AG04450 (cell line): ENCODE data around the gene XKR3. TPM values are rescaled to one million over a fixed set of nuclear protein-coding genes. Genes with fewer than 3 reads are reported as not detected.

ENCODE experiments used
- CTCF ChIA-PET: fragments of 300-600, 350-600 bp; formaldehyde crosslinking; extraction: SDS; loops from one replicate; lab custom pipeline; 2022; ENCODE audit warnings: antibody characterized with exemption, inconsistent platforms; lab: Charles Lee
- POLR2A ChIA-PET: fragments of 350-600 bp; formaldehyde crosslinking; extraction: SDS; loops from one replicate; lab custom pipeline; 2021; ENCODE audit warnings: antibody characterized with exemption, inconsistent platforms; lab: Yijun Ruan, JAX
- DNase-seq: peaks from one replicate; pipeline ENCODE4 v3.0.0-alpha.2; 2011; ENCODE audit warnings: low read depth, low spot score
- H3K27ac ChIP-seq: one replicate; pipeline ENCODE4 v1.5.1; 2012; ENCODE audit warnings: low read depth, low read length, control low read depth
- H3K27me3 ChIP-seq: one replicate; pipeline ENCODE4 v1.6.0; 2012; ENCODE audit warnings: low read length; ENCODE audit not compliant: control insufficient read depth, insufficient read depth
- H3K4me3 ChIP-seq: 2 replicates; pipeline ENCODE4 v1.5.1; 2011; ENCODE audit warnings: mild to moderate bottlenecking, low read depth, low read length, control low read depth
- H3K9me3 ChIP-seq: 2 replicates; pipeline ENCODE4 v1.5.1; 2012; ENCODE audit warnings: low read length; ENCODE audit not compliant: control insufficient read depth, insufficient read depth
- polyA plus RNA-seq: library from polyadenylated mRNA; depleted of rRNA; stranded (reverse); fragments of >200 nt; gene quantifications from 2 replicates; pipeline ENCODE4 v1.2.3, GENCODE V29; 2011
- TF ChIP-seq, protein P1 (sequence below): IDR thresholded peaks from 2 replicates; pipeline ENCODE4 v1.5.1; 2011; ENCODE audit warnings: low read depth, low read length, control low read depth, inconsistent platforms

The XKR3 gene
- polyA plus RNA-seq, 1 experiment, result not detected

DNA sequence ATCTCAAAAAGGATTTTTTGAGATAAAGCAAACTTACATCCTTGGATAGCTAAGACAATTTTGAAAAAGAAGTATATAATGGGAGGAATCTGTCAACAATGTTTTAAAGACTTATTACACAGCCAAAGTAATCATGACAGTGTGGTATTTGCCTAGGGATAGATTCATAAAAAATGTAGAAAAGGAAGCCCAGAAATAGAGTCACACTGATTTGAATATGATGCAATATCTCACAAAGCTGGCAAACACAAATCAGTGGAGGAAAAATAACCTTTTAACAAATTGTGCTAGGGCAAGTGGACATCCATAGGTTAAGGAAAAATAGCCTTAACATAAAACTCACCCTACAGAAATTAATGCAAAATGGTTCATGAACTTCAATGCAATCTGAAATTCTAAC is 6.0 kb downstream of the XKR3 start:
- ChIA-PET CTCF (no interaction called here), POLR2A (no interaction called here)
- TF ChIP-seq, protein P1, sequence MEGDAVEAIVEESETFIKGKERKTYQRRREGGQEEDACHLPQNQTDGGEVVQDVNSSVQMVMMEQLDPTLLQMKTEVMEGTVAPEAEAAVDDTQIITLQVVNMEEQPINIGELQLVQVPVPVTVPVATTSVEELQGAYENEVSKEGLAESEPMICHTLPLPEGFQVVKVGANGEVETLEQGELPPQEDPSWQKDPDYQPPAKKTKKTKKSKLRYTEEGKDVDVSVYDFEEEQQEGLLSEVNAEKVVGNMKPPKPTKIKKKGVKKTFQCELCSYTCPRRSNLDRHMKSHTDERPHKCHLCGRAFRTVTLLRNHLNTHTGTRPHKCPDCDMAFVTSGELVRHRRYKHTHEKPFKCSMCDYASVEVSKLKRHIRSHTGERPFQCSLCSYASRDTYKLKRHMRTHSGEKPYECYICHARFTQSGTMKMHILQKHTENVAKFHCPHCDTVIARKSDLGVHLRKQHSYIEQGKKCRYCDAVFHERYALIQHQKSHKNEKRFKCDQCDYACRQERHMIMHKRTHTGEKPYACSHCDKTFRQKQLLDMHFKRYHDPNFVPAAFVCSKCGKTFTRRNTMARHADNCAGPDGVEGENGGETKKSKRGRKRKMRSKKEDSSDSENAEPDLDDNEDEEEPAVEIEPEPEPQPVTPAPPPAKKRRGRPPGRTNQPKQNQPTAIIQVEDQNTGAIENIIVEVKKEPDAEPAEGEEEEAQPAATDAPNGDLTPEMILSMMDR, result no peak
- DNase-seq, result no peak
- peaks cover 7% of the 10 kb centered on the region; the same call in 1 of the 2 replicates for H3K9me3 ChIP-seq
- no peaks in the 10 kb centered on the region for H3K27me3 ChIP-seq
- no peak overlapping the region for H3K27ac ChIP-seq
- H3K4me3 ChIP-seq, result no peak overlapping the region

DNA sequence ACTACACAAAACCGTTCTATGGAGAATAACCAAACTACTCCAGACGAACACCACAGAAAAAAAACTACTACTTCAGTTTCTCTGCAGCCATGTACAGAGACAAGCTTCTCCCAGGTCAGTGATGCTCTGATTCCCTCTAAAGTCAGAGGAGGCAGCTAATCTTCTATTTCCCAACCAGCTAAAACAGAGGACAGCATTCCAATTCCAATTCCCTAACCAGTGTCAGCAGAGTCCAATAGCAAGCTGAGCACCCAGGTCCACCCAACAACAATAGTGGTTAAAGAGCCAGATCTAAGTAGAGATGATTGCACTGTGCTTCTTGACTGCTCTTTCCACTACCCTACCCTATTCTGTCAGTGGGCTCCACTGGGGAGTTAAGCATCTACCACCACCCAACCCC is 6.7 kb downstream of the XKR3 start:
- TF ChIP-seq, protein P1, result no peak
- no peak for DNase-seq
- no peaks in the 10 kb centered on the region for H3K27me3 ChIP-seq
- H3K9me3 ChIP-seq, result peaks cover 7% of the 10 kb centered on the region; the same call in 1 of the 2 replicates
- no peak overlapping the region for H3K27ac ChIP-seq
- CTCF ChIA-PET, result no interaction called here
- no peak overlapping the region for H3K4me3 ChIP-seq
- POLR2A ChIA-PET, result no interaction called here

DNA sequence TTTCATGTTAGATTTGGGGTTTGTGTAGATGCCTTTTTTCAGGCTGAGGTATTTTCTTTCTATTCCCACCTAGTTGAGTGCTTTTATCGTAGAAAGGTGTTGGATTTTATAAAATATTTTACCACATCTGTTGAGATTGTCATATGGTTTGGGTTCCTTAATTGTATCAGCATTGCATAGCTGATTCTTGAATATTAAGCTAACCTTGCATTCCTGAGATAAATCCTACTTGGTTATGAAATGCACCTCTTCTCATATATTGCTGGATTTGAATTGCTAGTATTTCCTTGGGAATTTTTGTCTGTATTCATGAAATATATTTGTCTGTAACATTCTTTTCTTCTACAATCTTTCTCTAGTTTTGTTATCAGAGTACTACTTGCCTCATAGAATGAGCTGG is 10.1 kb downstream of the XKR3 start:
- ChIA-PET CTCF (no interaction called here), POLR2A (no interaction called here)
- H3K27ac ChIP-seq, result no peak overlapping the region
- no peaks in the 10 kb centered on the region for H3K27me3 ChIP-seq
- TF ChIP-seq, protein P1, result no peak
- no peak overlapping the region for H3K4me3 ChIP-seq
- H3K9me3 ChIP-seq, result peaks cover 12% of the 10 kb centered on the region
- DNase-seq, result no peak

DNA sequence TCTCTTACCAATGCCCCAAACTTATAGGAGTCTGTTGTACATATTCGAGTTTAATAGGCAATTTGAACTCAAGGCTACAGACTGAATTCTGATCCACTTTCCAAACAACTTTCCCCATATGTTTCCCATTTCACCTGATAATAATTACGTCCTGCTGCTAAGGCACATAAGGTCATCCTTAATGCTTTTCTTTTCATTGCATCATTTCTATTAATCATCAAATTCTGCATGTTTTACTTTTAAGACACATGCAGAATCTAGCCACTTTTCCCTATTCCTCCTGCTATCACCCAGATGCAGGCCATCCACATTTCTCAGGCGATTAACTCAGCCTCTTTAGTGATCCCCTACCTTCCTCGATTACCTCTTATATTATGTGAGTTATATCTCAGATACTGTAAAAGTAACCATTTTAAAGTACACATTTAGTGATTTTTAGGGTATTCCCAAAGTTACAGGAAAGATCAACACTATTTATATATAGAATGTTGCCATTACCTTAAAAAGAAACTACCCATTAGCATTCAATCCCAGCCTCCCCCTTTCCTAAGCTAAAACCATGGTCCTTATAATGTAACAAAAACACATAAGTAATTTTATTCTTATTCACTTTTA is 14.9 kb downstream of the XKR3 start:
- H3K4me3 ChIP-seq, result no peak overlapping the region
- no peak overlapping the region for H3K27ac ChIP-seq
- H3K27me3 ChIP-seq, result no peaks in the 10 kb centered on the region
- TF ChIP-seq, protein P1, result no peak
- ChIA-PET POLR2A (no interaction called here), CTCF (no interaction called here)
- DNase-seq, result no peak
- peaks cover 11% of the 10 kb centered on the region for H3K9me3 ChIP-seq

DNA sequence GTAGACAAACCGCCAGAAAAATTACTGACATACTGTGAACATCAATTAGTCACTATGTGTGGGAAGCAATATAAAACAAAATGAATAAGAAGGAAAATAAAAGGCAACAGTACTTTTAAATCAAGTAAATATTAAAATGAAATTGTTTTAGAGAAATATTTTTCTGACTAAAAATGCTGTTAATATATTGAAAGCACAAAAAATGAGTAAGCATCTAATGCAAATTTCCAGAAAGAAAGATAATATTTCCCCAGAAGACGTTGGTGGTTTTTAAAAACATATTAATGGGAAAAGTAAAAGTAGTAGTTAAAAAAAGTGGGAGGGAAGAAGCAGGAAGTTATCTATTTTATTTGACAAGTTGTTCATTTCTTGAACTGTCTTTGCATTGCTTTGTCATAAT is 16.5 kb downstream of the XKR3 start:
- TF ChIP-seq, protein P1, result no peak
- H3K27me3 ChIP-seq, result no peaks in the 10 kb centered on the region
- H3K9me3 ChIP-seq, result peaks cover 11% of the 10 kb centered on the region
- no peak for DNase-seq
- POLR2A ChIA-PET, result no interaction called here
- H3K4me3 ChIP-seq, result no peak overlapping the region
- CTCF ChIA-PET, result no interaction called here
- H3K27ac ChIP-seq, result no peak overlapping the region
